ENCODE measurements around the gene GGT1.
"Not testable (repeated sequence)": the region's sequence is repeated elsewhere in the genome, so short reads cannot be mapped to it uniquely, and the experiment has no call there.

Gene GGT1

GRCh38 chr22:24590596-24591173, 12.3 kb upstream of the GGT1 start:
- ATAC-seq = no peak
- no peak overlapping the region for H3K27ac Mint-ChIP-seq

DNA sequence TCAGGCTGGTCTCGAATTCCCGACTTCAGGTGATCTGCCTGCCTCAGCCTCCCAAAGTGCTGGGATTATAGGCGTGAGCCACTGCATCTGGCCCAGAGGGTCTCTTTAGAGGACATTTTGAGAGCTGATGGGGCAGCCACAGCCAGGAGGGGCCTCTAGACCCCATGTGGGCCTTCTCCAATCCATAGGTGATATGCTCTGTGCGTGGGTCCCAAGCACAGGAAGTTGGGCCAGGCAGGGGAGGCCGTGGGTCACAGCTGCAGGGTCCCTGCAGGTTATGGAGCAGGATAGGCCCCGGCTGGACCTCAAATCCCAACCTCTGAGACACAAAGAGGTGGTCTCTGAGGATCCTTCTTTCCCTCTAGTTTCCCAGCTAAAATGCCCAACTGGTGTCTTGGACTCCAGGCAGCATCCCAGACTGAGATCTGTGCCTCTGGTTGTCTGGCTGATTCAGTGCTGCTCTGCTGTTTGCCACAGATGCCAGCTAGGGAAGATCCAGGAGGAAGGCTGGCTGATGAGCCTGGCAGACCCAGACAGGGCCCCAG, 11.6 kb upstream of the GGT1 start:
- Mint-ChIP-seq H3K4me3 (no peak overlapping the region), H3K36me3 (no peaks in the 10 kb centered on the region), H3K27ac (no peak overlapping the region), H3K9me3 (no peaks in the 10 kb centered on the region), H3K4me1 (no peaks in the 10 kb centered on the region)
- DNase-seq (ENCODE audit: low spot score in 2 of 2) (no peak), ATAC-seq (no peak)

More at GRCh38 chr22:24590596-24591173, 12.3 kb upstream of the GGT1 start:
- Mint-ChIP-seq H3K9me3 (no peaks in the 10 kb centered on the region), H3K36me3 (no peaks in the 10 kb centered on the region), H3K4me3 (no peak overlapping the region), H3K4me1 (no peaks in the 10 kb centered on the region)
- no peak for DNase-seq (ENCODE audit: low spot score in 2 of 2)

- Mint-ChIP-seq H3K4me3 (peak overlapping the region; percentile 75), H3K9me3 (no peaks in the 10 kb centered on the region), H3K4me1 (no peaks in the 10 kb centered on the region), H3K36me3 (no peaks in the 10 kb centered on the region), H3K27ac (peak overlapping the region; percentile 74)
- peak in 1 of 2 donors; percentile 64 for DNase-seq (ENCODE audit: low spot score in 2 of 2)
- ATAC-seq = peak; percentile 24
Observed at GRCh38 chr22:24592058-24592850, 10.7 kb upstream of the GGT1 start.

DNA sequence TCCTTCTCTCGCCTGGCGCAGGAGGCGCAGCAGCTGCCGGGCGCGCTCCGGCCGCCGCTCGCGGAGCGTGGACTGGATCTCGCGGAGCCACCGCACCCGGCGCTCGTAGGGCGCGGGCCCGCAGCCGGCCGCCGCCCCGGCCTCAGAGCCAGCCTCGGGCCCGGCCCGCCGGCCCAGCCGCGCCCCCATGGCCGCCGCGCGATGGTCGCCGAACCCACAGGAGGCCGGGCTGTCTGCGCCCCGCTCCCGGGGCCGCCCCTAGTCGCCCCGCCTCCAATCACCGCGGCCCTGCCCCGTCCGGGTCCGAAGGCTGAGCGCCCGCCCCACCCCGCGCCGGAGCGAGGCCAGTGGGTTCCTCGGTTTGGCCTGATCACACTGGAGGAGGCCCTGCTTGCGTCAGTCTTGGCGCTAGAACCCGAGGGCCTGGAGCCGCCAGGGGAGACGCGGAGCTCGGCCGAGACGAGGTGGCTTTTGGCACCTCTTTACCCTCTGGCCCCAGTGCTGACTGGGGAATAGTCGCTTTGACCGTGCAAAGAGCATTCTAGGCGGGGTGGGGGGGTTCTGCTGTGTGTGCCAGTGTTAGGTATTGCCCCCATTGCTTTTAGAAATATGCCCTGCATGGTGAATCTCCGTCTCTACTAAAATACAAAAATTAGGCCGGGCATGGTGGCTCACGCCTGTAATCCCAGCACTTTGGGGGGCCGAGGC, 10.0 kb upstream of the GGT1 start, which contains the start of gene LRRC75B:
LRRC75B (minus strand) TSS at position 223 of the 708 bp plus-strand sequence; CDS start at position 189, 34 bp downstream.
- Mint-ChIP-seq H3K4me3 (peak within 1 kb of the TSS; percentile 75), H3K9me3 (no peaks in the 10 kb centered on the region), H3K36me3 (no peaks in the 10 kb centered on the region), H3K4me1 (no peaks in the 10 kb centered on the region), H3K27ac (peak within 1 kb of the TSS; percentile 74)
- ATAC-seq (peak; percentile 85), DNase-seq (ENCODE audit: low spot score in 2 of 2) (peak; percentile 37 to 75)

GRCh38 chr22:24593559-24593835, 9.5 kb upstream of the GGT1 start:
- H3K4me1 Mint-ChIP-seq; H3K36me3 Mint-ChIP-seq; H3K9me3 Mint-ChIP-seq; DNase-seq (ENCODE audit: low spot score in 2 of 2); ATAC-seq: not testable (repeated sequence)
- peak overlapping the region; percentile 75 for H3K4me3 Mint-ChIP-seq
- H3K27ac Mint-ChIP-seq = peak overlapping the region; percentile 58

DNA sequence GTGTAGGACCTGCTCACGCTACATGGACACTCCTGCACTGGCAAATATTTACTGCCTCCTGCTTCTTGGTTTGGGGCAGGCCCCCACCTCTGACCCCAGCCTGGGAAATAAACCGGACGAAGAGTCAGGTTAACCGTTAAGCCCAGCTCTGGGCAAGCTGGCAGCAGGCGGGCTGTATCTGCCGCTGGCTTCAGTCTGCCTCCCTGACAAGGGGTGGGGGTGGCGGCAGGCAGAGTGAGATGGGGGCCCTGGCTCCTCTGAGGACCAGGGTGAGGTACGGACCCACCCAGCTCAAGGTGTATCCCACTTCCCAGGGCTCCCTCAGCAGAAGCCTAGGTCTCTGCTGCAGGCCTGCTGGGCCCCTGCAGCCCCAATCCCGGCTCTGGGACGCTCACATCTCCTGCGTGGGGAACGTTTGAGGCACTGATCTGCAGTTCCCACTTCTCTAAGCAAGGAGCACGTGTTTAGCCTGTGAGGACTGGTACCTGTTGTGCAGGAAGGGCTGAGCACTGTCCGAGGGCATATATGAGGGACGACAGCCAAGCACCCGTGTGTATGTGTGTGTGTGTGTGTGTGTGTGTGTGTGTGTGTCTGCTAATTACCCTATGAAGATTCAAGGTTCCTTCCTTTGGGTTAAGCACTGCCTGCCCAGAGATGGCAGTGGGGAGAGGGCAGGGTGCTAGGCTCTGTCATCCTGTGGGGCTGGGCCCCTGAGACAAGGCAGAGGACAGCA, 9.0 kb upstream of the GGT1 start:
- ATAC-seq (no peak), DNase-seq (ENCODE audit: low spot score in 2 of 2) (no peak)
- Mint-ChIP-seq H3K4me3 (peak overlapping the region; percentile 75), H3K27ac (peak overlapping the region; percentile 52), H3K9me3 (no peaks in the 10 kb centered on the region), H3K36me3 (no peaks in the 10 kb centered on the region), H3K4me1 (no peaks in the 10 kb centered on the region)

DNA sequence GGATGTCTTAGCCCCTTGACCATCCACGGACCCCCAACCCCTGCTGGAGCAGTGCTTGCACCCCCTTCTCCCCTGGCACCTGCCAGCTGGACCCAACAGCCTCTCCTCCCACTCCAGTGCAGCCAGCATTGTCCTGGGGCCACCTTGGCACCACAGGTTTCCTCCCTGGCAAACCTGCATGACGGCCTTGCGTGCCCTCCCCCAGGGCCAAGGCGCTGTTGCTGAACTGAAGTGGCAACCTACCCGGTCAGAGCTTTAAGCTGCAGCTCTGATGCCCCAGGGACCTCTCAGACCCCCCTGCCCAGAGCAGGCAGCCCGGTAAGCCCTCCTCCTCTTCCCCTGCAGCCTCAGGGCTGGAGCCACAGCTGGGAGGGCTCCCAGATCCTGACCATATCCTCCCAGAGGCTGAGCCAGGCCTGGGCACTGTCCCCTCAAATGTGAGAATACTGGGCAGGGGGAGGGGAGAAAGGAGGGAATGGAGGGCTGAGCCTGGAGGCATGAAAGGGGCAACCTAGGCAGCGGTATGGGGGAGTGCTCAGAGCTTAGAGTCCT, 8.3 kb upstream of the GGT1 start:
- ATAC-seq (no peak), DNase-seq (ENCODE audit: low spot score in 2 of 2) (no peak)
- H3K27ac Mint-ChIP-seq = peak overlapping the region; percentile 52
- no peaks in the 10 kb centered on the region for H3K9me3 Mint-ChIP-seq
- H3K4me1 Mint-ChIP-seq = no peaks in the 10 kb centered on the region
- H3K36me3 Mint-ChIP-seq = no peaks in the 10 kb centered on the region
- no peak overlapping the region for H3K4me3 Mint-ChIP-seq

- Mint-ChIP-seq H3K4me1 (no peaks in the 10 kb centered on the region), H3K27ac (no peak overlapping the region), H3K9me3 (no peaks in the 10 kb centered on the region), H3K4me3 (no peak overlapping the region), H3K36me3 (no peaks in the 10 kb centered on the region)
- no peak for ATAC-seq
- DNase-seq (ENCODE audit: low spot score in 2 of 2) = no peak
Observed at GRCh38 chr22:24595228-24595627, 7.8 kb upstream of the GGT1 start.

DNA sequence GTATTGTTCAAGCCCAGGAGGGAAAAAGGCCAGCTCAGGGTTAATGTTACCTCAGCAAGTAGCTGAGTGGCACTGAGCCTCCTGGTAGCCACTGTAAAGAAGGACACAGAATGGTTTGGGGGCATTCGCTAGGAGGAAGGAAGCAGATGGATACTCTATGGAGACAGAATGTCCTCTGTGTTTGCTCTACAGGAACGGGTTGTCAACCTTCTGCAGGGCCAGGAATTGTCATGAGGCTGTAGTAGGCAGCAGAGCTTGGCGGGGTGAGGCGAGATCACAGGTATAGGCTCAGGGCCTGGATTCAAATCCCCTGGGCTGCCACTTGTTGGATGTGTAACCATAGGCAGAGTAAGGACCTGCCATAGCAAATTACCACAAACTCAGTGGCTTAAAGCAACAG, 7.1 kb upstream of the GGT1 start:
- Mint-ChIP-seq H3K27ac (no peak overlapping the region), H3K36me3 (no peaks in the 10 kb centered on the region)
- no peak for ATAC-seq

GRCh38 chr22:24597076-24597475, 5.9 kb upstream of the GGT1 start:
- H3K4me3 Mint-ChIP-seq, H3K9me3 Mint-ChIP-seq: not testable (repeated sequence)

More for the DNA sequence above, 7.1 kb upstream of the GGT1 start:
- H3K4me1 Mint-ChIP-seq = no peaks in the 10 kb centered on the region
- no peak for DNase-seq (ENCODE audit: low spot score in 2 of 2)
- no peak overlapping the region for H3K4me3 Mint-ChIP-seq
- no peaks in the 10 kb centered on the region for H3K9me3 Mint-ChIP-seq

GRCh38 chr22:24599514-24599913, 3.5 kb upstream of the GGT1 start:
- DNase-seq (ENCODE audit: low spot score in 2 of 2) = no peak
- H3K4me3 Mint-ChIP-seq = no peak overlapping the region
- H3K36me3 Mint-ChIP-seq = no peaks in the 10 kb centered on the region
- peak overlapping the region; percentile 21 for H3K27ac Mint-ChIP-seq
- peaks cover 28% of the 10 kb centered on the region for H3K4me1 Mint-ChIP-seq
- ATAC-seq = no peak
- no peaks in the 10 kb centered on the region for H3K9me3 Mint-ChIP-seq

More at GRCh38 chr22:24597076-24597475, 5.9 kb upstream of the GGT1 start:
- H3K36me3 Mint-ChIP-seq; H3K27ac Mint-ChIP-seq; H3K4me1 Mint-ChIP-seq; DNase-seq (ENCODE audit: low spot score in 2 of 2); ATAC-seq: not testable (repeated sequence)

GRCh38 chr22:24599958-24600715, 2.9 kb upstream of the GGT1 start:
- not testable (repeated sequence) for H3K9me3 Mint-ChIP-seq; H3K36me3 Mint-ChIP-seq; H3K4me3 Mint-ChIP-seq; DNase-seq (ENCODE audit: low spot score in 2 of 2); ATAC-seq
- H3K27ac Mint-ChIP-seq = peak overlapping the region; percentile 21
- H3K4me1 Mint-ChIP-seq = peaks cover 28% of the 10 kb centered on the region

DNA sequence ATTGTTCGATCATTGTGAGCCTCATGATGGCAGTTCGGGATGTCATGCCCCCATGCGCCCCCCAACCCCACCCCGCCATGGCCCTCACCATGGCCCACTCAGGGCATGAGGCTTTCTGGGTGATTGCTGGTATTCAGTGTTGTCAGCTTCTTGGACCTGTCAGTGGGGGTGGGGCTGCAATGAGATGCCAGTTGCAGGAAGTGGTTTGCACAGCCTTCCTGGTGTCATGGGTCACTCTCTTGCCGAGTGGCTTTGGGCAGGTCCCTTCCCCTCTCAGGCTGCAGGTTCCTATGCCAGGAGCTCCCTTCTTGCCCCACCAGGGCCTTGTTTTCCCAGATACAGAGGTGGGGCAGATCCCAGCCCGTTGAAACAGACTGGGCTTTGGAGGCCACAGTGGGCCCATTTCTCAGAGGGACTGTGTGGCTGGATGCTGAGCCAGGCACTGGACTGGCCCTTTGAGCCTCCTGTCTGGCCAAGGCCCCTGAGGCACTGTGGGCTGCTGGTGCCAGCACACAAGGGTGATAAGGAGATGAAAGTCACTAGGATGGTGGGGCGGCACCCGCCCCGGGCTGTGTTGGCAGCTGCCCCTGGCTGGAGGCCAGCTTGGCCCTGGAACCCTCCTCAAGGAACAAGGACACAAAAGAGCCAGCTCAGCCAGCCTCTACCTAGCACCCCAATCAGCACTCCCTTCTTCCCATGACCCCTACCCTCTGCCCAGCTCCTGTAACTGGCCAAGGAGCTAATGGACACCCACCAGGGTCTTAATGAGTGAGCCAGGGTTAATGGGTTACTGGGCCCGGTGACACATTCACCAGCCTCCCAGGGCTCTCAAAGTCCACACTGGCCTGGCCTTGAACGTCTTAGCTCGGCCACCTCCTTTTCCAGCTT, 1.5 kb upstream of the GGT1 start:
- Mint-ChIP-seq H3K36me3 (no peaks in the 10 kb centered on the region), H3K27ac (peak overlapping the region; percentile 85), H3K9me3 (no peaks in the 10 kb centered on the region), H3K4me1 (peaks cover 32% of the 10 kb centered on the region), H3K4me3 (no peak overlapping the region)
- ATAC-seq (peak; percentile 36), DNase-seq (ENCODE audit: low spot score in 2 of 2) (no peak)
